GM18526 (cell line): ENCODE measurements around the gene MYEF2.

Experiments
- POLR2A ChIP-seq: IDR thresholded peaks from 3 replicates; pipeline ENCODE4 v1.6.1; 2011; ENCODE audit not compliant: insufficient read length; ENCODE audit errors: extremely low read depth

Gene MYEF2

DNA sequence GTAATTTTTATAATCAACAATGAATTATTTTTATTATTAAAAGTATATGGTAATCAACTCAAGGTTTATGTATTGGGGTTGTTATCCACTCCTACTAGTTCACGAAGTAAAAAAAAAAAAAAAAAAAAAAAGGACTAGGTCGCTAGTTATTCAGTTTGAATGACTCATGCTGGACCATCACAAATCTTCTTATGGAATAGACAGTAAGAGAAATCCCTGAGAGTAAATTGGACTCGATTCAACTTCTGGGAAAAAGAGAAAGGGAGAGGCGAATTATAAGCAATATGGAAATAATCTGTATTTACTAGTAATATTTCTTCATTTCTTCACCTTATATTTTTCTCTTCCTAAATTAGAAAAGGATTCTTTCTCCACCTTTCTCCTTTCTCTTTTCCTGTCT, 2.0 kb downstream of the MYEF2 start:
- TF ChIP-seq POLR2A: no peak

DNA sequence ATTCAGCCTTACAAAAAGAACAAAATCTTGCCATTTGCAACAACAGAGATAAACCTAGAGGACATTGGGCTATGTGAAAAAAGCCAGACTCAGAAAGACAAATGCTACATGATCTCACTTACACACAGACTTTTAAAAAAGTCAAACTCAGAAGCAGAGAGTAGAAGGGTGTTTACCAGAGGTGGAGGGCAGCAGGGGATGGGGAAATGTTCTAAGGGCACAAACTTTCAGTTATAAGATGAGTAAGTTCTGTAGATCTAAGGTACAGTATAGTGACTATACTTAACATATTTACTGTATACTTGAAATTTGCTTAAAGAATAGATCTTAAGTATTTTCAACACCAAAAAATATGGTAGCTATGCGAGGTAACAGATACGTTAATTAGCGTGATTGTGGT, 3.0 kb downstream of the MYEF2 start:
- no peak for TF ChIP-seq POLR2A

DNA sequence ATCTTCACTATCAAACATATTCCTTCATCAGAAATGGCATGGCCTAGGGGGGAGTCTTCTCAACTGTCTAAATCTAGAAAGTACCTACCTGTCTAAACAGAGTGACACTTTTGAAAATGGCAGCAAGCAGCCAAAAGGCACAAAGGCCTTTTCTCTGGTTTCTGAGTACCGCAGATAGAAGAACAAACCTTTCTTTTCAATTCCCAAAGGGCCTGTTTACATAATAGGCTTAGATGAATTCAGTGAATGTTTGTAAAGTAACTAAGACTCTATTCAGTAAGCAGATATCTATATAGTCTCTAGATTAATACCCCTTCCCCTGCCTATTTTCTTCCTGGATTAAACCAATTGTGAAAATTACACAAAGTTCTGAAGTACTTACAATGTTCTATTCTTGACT, 7.1 kb downstream of the MYEF2 start:
- TF ChIP-seq POLR2A: no peak

DNA sequence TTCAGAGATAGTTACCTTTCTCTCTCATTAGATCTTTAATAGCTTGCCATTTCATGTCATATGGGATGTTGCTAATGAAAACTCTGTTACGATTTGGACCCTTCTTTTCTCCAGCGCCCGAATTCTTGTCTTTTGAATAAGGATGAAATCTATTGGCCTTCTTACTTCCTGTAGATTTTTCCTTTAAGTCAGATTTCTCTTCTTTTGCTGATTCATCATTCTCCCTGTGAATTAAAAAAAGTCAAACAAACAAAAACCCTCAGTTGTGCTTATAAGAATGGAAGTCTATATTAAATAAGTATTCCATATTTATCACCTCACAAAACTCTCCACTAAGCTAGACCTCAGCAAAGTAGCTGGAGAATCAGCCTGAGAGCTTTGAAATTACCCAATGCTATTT, 9.5 kb downstream of the MYEF2 start:
- TF ChIP-seq POLR2A: no peak

DNA sequence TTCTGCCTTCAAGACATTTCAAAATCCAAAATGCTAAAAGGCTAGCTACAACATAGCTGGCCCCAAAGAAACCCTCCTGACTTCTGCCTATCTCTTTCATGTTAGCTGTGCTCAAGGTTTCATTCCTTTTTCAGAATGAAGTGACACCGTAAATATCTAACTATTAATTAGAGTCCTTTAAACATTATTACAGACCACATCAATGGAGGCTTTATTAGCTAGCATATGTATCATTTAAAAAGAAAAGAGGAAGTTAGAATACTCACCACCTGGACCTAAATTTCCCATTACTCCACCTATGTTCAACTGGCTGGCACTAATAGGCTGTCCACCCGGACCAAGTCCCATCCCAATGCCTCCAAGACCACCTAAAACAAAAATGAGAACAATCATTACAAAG, 24.6 kb downstream of the MYEF2 start:
- no peak for TF ChIP-seq POLR2A

DNA sequence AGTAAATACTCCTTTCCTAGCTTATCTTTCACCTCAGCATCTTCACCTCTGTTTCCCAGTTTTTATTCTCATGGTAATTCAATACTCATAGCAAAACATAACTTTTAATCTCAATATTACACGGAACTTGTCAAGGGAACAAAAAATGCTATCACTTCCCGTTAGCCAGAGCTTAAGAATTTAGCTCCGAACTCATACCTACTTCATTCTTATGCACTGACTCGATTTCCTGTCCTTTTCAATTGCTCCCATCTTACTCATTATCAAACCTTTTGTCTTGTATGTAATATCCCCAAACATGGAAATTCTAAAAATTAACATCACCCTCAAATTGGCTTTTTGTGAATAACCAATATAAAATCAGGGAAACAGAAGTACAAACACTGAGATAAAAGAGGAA, 28.2 kb downstream of the MYEF2 start:
- TF ChIP-seq POLR2A: no peak

DNA sequence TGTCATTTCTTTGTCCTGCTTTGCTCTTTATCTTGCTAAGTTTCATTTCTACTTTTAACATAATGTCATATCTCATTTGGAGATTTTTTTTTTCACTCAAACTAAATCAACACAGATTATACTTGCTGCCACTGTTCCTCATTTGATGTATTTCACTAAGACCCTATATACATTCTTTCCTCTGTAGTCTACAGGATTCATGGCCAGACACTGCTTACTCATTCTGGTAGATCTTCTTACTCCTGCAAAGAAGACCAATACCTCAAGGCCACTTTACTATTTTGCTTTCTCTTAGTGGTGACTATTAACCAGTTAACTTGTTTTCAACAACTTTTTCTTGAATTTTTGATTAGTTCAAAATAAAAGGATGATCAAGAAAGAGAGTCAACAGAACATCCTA, 30.7 kb downstream of the MYEF2 start:
- no peak for TF ChIP-seq POLR2A

DNA sequence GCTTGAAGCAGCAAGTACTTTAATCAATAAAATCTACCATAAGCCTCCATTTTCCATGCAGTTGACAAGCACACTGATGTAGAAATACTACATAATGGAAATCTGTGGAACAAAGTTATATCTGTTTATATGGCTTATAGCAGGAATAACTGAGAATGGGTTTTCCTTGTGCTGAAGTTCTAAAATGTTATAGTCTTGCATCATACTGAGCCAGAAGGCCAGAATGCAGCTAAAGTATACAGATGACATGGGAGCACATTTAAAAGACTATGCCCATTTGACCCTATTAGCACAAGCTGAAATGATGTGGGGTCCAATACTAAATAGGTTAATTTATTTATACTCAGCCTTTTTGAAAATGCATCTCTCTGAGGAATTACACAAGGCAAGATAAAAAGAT, 32.2 kb downstream of the MYEF2 start:
- TF ChIP-seq POLR2A: no peak

DNA sequence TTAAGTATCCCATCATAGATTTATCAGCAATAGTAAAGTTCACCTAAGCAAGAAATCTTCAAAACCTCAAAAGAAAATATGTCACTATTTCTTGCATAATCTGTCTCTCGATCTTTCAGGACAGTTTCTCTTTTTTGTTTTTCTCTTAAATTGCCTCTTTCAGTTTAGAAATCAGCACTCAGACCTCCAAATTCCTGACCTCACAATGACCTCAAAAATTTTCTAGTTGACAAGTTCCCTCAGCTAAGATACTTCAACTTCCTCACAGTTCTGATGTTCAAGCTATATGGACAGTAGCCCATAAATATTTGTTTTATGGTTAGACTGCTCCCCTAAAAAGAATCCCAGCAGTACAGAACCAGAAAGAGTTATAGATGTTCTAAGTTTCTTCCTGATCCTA, 33.2 kb downstream of the MYEF2 start:
- no peak for TF ChIP-seq POLR2A

DNA sequence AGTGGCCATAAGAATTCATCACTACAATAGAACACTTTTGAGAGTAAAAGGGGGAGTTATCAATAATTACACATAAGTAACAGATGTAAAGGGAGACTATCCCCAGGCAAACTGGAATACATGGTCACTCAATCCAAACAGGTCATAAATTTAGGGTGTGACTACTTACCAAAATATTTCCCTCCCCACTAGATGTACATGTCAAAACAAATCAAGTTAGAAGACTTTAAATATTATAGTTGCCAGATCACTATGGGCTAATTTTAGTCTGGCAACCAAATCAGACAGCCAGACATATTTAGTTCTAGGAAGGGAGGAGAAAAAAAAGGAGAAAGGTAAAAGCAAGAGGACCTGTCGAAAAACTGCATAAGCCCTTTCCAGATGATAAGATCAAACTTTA, 34.2 kb downstream of the MYEF2 start:
- no peak for TF ChIP-seq POLR2A

DNA sequence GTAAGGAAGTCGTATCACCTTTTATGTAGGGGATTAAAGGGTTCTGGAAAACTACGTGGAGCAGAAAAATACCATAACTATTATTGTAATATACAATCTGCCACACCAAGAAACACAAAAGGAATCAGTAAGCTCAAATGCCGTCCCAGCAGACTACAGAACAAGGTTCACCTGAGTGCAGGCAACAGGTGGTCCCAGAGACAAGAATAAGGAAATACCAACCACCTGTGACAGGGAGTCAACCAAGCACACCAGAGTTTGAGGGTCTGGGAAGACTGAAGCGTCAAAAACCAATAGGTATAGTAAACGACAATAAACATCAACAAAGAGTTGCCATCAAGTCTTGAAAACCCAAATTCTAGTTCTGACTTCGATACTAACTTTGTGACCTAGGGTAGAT, 45.2 kb downstream of the MYEF2 start:
- no peak for TF ChIP-seq POLR2A

DNA sequence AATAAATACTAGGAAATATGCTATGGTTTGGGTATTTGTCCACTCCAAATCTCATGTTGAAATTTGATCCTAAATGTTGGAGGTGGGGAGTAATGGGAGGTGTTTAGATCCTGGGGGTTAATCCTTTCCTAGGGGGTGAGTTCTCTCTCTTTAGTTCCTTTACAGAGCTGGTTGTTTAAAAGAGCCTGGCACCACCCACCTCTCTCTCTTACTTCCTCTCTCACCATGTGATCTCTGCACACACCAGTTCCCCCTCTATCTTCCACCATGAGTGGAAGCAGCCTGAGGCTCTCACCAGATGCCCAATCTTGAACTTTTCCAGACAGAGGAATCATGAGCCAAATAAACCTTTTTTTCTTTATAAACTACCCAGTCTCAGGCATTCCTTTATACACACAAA, 46.8 kb downstream of the MYEF2 start:
- TF ChIP-seq POLR2A: no peak

DNA sequence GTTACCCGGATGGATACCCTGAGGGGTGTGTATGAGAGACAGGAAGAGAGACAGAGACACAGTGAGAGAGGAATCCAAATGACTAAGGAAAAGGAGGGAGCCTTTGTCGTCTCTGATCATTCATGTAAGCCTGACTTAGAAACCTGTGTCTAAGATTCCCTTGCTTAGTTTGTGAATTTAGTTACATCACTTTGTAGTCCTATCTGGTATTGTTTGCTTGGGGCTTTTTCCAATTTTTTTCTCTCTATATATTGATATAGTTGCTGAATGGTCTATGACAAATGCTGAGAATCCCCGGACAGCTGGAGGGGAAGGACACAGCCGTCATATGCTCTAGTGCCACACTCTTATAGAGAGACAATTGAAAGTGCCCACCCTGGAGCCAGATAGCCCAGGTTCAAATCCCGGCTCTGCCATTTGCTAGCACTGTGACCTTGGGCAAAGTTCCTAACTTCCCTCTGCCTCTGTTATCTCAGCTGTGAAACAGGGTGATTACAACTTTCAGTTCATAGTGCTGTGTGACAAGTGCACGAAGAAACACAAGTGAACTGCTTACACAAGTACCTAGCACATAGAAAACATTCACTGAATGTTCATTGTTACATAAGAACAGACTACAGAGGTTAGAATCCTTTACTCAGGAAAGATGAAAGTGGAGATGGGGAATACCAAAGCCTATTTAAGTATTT, 51.3 kb downstream of the MYEF2 start:
- no peak for TF ChIP-seq POLR2A

DNA sequence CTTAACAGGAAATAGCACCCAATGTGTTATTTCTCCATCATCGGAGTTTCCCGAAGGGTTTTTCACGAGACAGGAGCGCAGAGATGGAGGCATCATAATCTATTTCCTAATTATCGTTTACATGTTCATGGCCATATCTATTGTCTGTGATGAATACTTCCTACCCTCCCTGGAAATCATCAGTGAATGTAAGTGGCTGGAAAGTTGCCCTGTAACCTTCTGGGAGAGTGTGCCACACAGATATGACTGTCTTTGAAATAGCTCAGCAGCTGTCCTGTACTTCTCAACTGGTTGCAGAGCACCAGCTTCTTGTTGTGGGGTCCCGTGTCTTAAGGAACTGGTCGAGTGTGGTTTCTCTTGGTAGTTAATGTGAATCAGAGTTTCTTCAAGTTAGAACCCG, 56.2 kb downstream of the MYEF2 start:
- TF ChIP-seq POLR2A: no peak

DNA sequence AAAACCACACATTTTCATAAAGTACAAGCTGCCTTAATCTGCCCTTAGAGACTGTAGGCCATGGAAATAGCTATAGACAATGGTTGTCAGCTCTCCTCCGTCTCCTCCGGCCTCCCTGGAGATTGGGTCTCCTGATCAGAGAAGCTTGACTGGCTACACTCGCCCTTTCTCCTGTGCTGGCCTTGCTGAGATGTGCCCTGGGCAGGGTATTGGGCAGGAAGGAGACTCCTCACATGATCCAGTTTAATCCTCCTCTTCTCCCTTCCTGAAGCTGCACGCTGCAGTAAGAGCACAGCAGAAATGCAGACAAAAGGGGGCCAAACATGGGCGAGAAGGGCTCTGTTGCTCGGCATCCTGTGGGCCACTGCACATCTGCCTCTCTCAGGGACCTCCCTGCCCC, 57.4 kb downstream of the MYEF2 start, which contains the start of gene SLC24A5:
TSS of gene SLC24A5 (plus strand) at position 246 of the 400 bp plus-strand sequence. CDS start at position 301, 55 bp downstream.
- no peak for TF ChIP-seq POLR2A

DNA sequence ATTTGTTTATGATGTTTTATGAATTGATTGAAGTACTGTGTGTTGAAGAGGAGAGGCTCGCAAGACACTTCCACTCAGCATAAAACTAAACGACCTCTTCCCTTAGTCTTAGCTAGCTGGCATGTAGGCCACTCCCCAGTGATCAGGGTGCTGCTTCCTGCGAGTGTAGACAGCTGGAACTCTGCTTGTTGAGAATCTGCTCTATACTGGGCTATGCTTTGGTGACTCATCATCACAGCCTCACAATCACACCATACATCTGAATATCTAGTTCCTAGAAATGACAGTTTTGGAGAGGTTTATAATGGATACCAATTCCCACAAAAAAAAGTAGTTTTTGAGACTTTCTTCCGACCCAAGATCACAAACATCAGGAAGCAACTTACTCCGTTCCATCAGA, 58.8 kb downstream of the MYEF2 start:
- no peak for TF ChIP-seq POLR2A

DNA sequence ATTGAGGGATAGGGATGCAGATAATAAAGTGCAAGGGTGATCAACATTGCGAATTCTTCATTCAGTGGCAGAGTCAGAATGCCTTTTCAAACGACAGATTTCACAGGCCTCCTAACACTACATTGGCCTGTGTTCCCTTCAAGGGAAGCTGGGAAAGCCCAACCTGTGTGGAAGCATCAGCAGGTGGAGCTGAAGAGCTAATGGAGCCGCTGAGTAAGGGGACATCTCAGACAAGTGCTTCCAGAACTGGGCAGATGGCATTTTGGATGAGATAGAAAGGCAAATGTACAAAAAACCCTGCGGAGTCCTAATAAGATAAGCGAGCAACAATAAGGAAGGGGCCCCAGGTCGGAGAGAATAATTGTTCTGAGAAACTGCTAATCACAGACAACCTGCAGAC, 65.9 kb downstream of the MYEF2 start:
- no peak for TF ChIP-seq POLR2A
